Measurements from ENCODE around the gene SLC9A9.
"Not testable (repeated sequence)": the region's sequence is repeated elsewhere in the genome, so short reads cannot be mapped to it uniquely, and the experiment has no call there.

SLC9A9 gene

DNA sequence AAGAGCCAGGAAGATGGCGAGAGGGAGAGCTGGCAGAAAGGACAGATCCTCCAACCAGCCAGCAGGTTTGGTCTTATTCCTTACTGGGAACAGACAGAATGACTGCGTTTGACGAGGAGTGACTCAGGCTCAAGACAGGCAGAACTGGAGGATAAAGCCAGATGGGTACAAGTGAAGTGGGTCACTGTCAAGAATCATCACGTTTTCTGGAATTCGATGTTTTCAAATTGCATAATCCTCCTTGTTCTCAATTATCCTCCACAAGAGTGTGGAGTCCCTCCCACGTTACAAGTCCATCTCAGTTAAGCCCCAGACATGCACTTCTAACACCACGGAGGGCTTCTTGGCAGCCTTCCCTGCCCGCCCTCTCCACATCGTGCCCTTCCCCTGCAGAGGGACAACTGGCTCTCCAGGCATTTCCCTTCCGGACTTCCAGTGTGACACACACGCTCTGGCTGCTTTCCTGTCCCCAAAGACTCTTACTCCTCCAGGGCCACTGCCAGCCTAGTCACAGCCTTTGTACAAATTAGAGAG lies 545.6 kb downstream of the SLC9A9 start:
- DNase-seq: no peak

DNA sequence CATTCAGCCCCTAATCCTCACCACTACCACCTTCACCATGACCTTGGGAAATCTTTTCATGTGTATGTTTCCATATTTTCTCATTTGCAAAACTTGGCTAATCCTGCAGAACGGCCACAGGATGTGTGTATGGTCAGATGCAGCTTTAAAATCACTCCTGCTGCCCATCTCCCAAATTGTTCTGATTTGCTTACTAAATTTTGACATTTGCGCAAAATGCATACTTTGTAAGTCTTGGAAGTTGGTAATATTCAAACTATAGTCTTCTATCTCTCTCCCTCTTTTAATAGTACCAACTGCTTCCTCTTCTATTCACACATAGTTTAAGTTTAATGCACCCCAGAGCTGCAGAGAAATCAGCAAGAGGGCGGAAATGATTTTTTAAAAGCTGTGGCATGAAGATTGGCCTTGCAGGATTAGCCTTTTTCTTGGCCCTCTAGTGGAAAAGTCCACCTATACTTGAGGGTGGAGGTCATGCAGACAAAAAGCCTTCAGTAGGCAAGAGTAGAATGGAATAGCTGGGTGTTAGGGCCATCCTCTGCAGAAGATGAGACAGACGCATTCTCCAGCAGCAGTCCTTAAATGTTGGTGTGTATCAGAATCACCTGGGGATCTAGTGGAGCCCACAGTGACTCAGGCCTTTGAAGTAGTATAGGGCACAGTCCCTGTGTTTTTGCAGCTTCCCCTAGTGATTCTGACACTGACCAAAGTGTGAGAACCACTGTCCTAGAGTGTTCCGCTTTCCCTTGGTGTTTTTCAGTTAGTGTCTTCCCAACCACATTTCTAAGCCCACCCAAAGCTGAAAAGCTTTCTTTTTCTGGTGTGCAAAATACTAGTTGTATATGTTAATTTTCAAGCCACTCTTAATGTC lies 547.0 kb downstream of the SLC9A9 start:
- no peak for DNase-seq

DNA sequence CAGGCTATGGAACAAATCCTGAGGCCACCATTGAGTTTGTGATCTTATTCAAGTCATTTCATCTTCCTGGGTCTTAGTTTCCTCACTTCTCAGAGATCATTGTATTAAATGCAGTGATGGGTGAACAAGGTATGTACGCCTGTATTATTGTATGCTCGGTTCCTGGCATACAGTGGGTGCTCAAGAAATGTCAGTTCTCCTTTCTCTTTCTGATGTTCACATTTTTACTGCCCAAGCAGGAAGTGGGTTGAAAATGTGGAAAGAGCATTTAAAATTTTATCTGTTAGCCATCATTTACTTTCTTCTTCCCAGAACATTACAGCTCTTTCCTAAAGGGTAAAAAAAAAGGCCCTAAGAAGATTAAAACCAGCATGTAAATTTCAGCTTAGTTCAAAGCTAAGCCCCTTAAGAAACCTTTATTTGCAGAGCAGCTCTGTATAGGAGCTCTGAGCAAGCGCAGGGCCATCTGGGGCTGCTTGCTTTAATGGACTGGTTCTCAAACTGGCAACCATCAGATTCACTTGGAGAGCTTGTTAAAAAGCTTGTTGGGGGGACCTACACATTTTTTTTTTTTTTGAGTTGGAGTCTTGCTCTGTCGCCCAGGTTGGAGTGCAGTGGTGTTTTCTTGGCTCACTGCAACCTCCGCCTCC lies 549.3 kb downstream of the SLC9A9 start:
- DNase-seq: no peak

DNA sequence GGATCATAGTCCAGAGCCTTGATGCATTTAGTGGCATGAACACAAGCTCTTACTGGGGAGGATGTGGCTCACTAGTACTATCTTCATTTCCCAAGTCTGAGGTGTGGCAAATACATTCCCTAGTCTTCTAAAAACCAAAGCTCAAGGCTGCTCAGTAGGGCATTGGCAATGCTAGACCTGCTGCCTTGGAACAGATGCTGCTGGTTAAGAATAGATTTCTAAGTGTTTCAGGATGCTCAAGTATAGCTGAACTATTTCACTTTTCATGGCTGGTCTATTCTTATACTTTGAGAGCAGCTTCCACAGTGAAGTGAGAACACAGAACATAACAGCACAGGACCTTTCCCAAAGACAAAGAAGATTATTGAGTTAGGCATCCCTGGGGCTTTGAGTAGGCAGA lies 549.9 kb downstream of the SLC9A9 start:
- no peak for DNase-seq

DNA sequence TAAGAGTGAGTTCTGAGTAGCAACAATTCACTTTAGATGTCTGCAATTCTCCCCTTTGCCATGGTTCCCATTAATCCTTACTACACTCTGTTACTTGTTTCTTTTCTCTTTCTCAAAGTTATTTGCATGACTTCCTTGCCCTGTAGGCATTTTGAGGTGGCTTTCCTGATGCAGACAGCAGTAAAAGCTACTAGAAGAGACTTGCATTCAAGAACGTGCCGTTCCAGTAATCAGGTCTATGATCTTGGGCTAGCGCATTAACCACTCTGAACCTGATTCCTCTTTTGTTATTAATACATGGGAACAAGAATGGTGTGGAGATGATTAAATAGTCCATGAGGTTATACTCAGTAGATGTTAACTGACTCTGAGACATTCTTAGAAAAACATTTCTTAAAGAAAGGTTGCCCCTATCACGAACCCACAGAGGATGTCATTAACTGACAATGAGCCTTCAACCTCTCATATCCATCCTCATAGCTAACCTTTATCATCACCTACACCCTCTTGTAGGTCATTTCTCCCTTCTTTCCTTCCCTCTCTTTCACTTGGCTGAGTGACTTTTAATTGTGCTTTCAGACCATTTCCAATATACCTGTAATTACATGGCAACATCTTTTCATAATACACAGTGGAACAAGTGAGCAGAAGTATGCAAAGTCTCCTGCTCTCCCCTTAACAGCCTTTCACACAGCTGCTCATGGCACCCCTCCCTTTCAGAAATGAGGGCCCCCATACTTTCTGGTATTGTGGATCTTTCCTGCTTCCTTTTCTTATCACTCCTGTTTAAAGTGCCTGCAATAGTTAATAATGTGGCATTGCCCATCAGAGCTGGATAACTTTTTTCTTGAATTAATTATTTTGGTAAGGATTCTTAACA lies 552.8 kb downstream of the SLC9A9 start:
- no peak for DNase-seq

DNA sequence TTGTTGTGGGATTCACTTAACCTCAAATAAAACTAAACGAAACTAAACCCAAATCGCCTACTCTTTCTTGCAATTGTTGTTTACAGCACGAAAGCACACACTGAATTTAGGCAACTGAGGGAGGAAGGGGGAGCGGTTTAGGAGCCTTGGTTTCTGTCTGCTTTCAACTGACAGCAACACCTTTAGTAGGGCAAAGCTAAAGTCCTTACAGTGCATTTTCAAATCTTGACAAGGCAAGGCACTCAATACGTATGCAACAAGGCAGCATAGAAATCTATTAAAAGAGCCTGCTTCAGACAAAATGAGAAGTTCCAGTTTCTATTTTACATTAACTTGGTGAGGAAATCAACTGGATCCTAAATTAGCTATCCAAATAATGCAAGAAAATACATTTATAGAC lies 554.1 kb downstream of the SLC9A9 start:
- DNase-seq: no peak

DNA sequence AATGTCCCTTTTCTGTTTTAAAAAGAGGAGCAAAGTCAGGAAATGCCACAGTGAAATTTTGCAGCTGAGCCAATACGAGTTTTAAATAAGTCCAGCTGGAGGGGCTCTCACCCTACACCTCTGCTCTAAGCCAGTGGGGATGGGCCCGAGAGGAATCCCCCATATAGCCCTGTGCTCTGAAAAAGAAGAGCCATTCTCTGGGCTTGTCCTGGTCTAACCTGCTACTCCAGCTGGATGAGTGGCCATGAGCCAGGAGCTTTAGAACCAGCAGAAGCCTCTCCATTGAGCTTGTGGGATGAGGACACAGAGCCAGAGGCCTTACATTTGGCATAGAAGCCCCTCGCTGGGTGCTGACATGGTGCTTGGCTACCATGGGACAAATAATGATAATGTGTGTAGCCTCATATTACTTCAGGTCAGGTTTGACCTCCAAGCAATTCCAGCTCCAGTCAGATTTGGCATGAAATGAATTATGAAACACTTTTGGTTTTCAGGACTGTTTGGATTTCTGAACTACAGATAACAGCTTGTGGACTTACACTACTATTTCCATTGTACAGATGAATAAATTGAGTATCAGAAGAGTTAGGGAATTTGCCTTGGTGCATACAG lies 556.3 kb downstream of the SLC9A9 start:
- no peak for DNase-seq

DNA sequence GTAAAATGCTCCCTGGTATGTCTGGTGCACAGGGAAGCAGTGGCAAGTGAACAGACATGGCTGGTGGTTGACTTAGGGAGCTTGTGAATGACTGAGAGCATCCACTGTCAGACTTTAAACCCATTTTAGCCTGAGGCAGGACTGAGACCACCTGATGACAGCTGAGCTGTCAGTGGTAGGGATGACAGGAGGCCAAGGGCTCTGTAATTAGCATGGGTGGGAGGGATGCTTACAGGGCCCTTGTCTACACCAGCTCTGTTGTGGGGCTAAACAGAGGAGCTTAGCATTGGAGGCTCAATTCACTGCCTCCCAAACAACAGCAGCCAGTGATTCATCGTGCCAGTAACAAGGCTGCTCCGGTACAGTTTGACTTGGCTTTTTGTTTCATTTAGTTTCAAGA lies 559.3 kb downstream of the SLC9A9 start:
- DNase-seq: no peak

DNA sequence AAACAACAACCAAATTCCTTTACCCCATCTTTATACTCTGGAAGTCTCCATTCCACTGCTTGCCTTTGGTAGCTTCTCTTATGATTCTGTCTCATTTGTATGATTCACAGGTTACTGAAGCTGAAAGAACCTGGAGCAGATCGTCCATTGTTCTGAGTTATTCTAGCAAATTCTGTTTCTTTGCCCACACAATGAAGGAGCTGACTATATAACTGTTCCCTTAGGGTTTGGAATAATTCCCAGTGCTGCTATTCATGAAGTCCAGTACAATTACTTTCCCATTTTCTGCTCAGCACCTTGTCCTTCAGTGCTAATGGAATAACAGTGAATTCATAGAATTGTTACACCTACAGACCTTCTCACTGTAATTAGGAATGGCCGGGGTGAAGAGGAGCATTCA lies 560.9 kb downstream of the SLC9A9 start:
- DNase-seq: no peak

DNA sequence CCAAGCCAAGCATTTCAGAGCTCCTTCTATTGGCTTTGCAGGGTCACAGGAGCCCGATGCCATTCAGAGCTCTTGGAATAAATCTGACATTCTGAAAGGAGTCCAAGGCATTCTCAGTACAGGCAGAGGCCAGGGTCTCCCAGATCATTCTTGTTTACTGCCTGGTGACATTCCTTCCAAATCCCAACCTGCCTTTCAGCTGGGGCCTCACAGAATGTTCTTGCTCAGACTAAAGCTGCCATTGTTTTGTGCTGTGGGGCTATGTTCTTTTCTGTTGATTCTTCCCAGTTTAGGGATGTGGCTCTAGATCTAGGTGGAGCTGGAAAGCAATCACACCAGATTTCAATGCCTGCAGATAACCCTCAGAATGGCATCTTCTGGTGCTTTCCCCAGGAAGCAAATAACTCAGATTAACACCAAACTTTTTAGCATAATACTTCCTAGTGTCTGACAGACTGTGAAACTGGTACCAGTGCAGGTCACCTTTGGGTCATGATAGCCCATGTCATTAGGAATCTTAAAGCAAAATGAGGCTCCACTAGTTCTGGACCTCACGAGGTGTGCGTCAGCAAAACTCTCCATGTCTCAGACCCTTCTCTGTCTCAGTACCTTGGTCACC lies 561.8 kb downstream of the SLC9A9 start:
- no peak for DNase-seq

DNA sequence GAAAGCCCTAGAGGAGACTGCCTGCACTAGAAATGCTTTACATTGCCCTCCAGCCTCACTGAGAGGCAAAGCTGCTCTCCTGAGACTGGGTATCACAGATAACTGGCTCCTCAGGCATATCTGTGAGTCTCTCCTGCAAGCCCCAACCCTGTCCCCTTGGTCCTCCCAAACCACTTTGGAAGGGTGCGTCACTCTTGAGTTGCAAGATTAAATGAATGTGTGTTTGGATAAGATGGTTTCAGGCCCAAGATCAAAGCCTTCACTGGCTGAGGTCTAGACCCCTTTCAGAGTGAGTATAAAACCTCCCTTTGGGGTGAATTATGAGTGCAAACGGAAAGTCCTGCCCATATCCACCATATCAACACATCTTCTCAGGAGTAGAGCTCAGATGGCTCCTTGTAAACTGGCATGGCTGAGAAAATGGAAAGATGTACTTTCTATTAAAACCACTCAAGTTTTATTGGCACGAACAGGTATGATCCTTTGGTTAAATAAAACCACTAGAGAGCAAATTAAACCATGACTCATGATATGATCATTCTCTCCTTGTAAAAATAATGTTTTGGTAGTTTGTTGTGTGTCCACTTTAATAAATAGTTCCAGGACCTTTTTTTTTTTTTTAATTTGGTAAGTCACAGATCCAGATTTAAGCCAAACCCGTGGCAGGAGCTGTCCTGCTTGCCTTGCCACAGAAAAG lies 564.7 kb downstream of the SLC9A9 start:
- no peak for DNase-seq

DNA sequence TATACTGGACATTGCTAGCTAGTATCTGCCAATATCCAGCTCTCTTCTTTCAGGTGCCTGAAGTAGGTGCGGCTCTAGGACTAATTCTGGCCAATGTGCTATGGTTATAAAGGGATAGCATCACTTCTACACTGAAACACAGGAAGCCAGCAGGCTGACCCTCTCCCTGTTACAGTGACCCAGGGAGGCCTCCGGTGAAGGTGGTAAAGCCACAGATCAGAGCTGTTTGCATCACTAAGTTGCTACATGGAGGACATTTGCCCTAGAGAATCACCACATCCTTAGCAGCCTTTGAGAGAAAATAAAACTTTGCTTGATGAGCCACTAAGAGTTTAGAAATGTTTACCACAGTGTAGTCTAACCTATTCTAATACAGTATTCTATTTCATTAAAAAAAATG lies 567.3 kb downstream of the SLC9A9 start:
- no peak for DNase-seq

DNA sequence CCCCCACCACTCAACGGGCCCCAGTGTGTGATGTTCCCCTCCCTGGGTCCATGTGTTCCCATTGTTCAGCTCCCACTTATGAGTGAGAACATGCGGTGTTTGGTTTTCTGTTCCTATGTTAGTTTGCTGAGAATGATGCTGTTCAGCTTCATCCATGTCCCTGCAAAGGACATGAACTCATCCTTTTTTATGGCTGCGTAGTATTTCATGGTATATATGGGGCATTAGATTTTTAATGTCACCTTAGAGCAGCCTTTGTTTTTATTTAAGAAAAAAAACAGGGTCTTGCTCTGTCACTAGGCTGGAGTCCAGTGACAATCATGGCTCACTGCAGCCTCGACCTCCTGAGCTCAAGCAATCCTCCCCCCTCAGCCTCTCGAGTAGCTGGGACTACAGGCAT lies 568.7 kb downstream of the SLC9A9 start:
- not testable (repeated sequence) for DNase-seq

DNA sequence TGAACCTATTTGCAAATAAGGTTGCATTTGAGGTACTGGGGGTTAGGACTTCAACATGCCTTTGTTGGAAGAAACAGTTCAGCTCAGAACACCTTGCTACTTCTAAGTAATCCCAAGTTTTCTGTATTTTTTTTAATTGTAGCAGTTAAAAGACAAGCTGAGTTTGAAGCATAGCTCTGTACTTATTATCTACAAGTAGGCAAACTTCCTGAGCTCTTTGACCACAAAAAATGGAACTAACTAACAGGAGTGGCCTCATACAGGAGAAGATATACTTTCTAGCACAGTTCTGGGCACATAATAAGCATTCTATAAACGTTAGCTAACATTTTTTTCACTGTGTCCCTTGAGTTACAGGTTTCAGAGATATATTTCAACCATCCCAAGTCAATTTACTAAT lies 569.5 kb downstream of the SLC9A9 start:
- DNase-seq: no peak

DNA sequence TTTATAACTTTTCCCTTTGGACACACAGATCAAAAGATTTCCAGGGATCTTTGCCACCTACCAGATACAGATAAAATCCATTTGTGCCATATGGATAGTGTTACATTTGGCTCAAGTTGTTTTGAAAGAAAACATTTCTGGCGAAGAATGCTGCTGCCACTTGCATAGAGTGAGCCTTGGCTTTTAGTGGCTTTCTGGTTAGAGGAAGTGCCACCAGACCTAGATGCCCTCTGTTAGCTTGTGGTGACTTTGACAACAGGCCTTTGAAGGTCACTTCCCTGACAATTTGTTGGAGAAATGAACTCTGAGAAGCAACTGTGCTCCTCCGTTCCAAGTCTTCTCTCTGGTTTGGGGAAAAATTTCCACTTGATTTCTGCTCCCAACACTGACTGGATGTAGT lies 570.7 kb downstream of the SLC9A9 start:
- DNase-seq: no peak

DNA sequence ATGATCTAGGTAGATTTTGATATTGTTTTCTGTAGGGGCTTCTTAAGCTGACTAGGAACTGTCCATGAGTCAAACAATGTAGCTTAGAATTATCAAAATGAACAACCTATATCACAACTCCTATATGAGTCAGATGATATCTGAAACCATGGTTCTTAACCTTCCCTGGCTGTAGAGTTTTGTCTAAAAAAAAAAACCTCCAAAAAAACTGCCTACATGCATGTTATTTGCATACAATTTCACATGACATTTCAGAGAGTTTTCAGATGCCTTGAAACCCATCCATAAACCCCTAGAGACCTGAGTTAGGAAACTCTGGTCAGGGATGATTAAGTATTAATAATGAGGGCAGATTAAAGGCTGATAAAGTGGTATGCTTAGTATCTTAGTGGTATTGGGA lies 571.7 kb downstream of the SLC9A9 start:
- DNase-seq: no peak

DNA sequence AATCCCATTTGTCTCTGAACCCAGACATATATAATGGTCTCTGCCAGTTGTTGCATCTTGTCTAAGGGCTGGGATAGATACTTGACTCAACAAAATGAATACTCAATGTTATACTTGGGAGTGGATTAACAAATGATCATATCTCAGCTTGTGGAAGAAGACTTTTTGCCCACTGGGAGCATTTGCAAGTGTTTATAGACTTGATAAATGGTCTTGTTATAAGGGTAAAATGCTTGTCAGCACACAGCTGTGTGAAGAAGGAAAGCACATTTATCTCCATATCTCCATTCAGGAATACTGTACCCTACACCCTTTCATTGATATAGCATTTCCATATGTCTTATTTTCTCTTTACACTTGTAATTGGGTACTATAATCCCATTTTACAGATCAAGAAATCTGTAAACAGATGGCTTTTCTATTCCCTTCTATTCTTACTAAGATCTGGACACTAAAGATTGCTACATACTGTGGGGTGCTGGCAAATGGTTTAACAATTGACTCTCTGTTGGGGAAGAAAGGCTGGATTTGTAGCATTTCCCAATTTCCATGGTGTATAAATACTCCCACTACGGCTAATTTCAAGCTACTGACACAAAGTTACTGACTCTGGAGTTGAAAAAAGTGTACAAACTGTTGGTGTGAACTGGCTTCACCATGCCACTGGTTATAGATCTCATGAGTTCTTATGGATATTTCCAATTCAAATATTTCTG lies 574.1 kb downstream of the SLC9A9 start:
- DNase-seq: no peak

DNA sequence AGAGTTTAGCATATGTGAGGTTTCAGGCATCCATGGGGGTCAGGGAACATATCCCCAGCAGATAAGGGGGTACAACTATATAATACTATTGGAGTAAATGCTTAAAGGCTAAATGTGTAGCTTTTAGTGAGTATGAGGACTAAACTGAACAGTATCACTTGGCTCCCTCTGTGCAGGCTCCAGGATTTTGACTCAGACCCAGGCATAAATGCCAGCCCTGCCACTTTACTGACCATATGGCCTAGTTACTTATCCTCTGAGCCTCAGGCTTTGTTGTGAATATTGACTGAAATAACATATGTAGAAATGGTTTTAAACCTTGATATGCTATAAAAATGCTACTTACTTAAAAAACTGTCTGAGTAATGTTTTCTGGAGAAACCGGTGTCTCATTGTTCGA lies 577.1 kb downstream of the SLC9A9 start:
- DNase-seq: no peak

DNA sequence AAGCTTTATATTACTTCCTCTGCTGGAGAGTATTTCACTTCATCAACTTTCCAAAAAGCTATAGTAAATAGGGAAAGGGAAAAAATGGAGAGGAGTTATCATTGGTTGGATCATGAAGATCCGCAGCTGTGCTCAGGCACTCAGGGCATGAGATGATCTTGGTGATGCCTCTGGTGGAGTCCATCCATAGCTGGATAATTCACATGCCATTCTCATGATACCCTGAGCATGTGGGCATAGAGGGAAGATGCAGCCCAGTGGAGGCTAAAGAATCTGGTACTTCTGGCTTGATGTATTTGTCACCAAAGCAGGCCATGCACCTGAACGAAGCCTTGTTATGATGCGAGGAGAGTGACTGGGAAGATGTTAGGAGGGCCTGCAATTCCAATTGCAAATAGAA lies 578.5 kb downstream of the SLC9A9 start:
- DNase-seq: no peak

DNA sequence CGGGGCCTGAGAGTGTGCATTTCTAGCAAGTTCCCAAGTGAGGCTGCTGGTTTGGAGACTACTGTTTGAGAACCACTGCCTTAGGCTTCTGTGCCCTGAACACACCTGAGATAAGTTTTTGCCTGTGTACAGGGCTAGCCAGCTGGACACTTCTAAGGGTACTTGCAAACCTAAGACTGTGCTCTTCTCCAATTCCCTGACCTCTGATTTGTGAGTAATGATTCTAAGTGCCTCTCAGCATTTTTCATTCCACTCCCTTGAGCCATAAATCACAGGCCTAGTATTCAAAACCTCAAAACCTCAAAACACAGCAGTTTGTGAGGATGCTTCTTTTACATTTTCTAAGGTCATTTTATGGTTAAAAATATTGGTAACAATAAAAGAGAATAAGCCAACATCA lies 580.3 kb downstream of the SLC9A9 start:
- no peak for DNase-seq

DNA sequence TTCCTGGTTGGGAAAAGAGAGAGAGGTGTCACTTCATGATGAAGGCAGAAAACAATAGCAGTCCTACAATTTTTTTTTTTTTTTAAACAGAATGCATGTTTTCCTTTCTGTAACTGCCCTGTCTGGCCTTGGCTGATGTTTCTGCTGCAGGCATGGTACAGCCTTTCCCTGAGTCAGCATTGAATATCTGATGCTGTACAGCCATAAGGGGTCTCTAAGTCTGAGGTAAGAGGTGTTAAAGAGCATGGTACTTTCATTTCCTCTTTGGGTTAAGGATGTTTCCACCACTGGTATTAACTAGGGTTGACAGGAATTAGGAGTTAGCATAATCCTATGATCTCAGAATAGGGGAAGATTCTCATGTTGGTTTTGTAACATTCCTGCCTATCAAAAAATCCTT lies 581.3 kb downstream of the SLC9A9 start:
- no peak for DNase-seq

All from DMS79 treated with DMSO at 0.1 percent for 48 hours (cell line).